GDM1 (cell line): Measurements from ENCODE around the gene VPS26C.
"Not testable (repeated sequence)": the region's sequence is repeated elsewhere in the genome, so short reads cannot be mapped to it uniquely, and the experiment has no call there.

Experiments
- DNase-seq: peaks from one replicate; lab custom pipeline; 2025; lab: John Stamatoyannopoulos, UW

The VPS26C gene

DNA sequence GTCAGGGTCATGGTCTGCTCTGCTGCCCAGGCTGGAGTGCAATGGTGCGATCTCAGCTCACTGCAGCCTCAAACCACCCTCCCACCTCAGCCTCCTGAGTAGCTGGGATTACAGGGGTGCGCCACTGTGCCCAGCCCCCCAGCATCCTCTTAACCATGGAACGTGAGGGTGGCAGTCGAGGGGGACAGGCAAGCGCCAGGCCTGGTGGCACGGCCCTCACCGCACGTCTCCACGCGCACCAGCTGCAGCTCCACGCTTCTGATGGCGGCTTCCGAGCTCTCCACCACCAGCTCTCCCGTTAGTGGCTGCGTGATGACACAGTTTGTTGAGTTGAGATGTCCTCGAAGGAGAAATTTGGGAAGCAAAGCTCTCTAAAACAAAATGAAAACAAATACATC lies 39.1 kb downstream of the VPS26C start:
- DNase-seq, result no peak

DNA sequence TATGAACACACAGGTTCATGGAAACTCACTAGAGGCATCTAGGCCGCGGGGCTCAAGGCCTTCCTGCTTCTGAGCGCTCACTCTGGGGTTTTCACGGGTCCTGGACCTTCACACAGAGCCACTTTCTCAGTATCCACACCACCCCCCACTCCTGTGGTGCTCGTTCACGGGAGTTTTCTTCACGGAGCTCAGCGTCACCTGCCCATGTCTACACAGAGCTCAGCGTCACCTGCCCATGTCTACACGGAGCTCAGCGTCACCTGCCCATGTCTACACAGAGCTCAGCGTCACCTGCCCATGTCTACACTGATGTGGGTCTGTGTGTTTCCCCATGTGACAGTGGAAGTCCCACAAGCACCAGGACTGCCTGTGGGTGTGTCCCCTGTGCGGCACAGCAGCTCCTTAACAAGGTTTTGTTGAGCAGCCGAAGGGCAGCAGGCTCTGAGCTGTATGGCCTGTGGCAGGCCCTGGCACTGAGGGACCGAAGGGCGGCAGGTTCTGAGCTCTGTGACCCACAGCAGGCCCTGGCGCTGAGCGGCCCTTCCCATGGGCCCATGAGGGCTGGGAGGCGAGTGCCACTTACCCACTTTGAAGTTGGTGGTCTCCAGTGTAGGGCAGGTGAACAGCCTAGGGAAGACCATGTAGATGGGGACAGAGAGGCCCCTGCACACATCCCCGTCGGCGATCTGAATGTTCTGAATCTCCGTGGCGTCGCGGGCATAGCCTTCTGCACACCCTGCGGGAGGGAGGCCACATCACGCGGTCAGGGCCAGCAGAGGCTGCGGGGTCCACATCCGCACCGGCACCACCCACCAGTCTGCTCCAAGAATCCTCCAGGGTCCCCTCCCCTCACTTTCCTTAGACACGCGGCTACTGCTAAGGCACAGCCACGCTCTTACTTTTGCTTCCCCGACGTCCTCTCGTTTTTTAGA lies 39.8 kb downstream of the VPS26C start:
- no peak for DNase-seq

DNA sequence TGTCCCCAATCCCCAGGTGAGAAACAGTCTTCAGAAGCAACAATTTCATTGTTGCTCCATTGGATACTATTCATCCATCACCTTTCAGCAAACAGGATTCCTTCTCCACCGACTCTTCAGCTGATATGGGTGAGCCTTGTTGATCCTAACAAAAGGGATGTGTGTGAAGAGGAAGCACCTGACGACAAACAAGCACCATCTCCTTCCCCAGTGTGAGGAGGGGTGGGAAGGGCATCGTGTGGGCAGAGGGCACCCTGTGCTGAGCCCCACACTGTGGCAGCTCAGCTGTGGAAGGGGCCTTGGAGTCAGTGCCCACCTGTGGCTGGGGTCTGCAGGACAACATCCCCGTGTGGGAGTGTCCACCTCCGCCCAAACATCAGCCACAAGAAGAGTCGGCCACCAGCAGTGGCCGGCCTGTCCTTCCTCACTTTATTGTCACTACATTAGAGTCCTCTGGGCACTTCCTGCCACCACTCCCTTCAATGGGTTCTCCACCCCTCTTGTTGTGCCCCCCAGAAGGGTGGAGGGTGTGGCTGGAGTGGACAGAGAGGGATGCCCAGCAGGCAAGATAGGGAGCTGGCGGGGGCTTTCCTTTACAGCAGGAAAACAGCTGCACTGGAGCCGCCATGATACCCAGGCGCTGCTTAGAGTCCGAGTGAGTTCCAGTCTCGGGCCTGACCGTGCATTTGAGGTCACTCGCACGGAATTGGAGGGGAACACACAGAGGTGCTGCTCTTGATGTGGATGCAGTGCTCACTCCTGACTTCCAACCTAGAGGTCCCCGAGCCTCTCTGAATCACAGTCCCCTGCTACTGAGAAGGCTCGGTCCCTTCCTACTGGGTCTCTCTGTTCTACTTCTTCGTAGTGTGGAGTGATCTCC lies 40.9 kb downstream of the VPS26C start:
- no peak for DNase-seq

DNA sequence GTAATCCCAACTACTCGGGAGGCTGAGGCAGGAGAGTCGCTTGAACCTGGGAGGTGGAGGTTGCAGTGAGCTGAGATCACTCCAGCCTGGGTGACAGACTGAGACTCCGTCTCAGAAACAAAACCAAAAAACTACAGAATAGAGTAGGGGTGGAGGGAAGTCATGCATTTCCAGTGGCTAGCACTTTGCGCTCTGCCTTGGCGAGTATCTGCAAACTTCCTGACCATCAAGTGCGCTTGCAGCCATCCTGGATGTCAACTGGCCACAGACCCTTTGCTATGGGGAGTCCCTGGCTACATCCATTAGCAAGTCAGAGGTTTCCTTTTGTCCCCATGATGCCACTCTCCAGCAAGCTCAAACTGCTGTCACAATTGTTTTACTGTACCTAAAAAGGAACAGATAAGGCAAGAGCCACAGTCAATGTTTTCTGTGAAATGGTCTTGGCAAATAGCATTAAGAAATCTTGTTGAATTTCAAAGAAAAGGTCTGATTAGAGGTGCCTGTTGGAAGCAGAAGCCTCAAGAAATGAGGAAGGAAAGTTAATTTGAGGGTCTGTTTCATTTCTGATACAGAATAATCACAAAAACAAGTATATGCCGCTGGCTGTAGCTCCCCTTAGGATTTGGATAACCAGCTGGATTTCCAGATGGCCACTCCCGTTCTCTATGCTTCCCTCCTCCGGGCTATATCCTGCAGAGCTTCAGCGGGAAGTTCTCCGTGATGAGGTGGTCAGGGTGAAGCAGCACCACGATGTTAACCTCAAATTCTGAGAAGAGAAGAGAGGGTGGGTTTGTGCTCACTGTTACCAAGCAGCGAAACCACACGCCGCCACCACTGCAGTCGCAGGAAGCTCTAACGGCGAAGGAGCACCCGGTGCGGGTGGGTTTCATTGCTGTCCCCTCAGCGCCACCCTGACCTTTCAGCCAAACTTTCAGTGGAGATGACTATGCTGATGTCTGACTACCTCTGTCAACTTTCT lies 42.0 kb downstream of the VPS26C start:
- DNase-seq, result peak; percentile 76

DNA sequence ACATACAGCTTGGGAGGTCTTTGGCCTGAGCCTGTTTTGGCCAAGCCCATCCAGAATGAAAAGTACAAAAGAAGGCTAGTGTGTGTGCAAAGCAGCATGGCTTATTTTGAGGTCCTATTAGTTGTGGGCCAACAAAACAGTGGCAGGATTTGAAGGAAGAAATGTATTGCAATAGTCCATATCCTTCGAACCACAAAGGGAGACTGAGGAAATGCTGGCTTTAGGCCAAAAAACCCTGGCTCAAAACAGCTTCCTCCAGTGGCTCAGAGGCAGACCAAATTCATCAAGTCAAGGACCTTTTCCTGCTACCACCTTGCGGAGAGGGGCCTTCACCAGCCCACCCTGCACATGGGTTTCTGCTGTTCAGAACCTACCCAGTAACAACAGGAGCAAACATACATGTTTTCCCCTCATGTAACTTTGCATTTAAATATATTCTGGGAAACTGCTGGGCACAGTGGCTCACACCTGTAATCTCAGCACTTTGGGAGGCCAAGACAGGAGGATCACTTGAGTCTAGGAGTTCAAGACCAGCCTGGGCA lies 43.3 kb downstream of the VPS26C start:
- DNase-seq, result no peak

DNA sequence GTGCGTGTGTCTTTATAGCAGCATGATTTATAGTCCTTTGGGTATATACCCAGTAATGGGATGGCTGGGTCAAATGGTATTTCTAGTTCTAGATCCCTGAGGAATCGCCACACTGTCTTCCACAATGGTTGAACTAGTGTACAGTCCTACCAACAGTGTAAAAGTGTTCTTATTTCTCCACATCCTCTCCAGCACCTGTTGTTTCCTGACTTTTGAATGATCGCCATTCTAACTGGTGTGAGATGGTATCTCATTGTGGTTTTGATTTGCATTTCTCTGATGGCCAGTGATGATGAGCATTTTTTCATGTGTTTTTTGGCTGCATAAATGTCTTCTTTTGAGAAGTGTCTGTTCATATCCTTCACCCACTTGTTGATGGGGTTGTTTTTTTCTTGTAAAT lies 44.9 kb downstream of the VPS26C start:
- not testable (repeated sequence) for DNase-seq

DNA sequence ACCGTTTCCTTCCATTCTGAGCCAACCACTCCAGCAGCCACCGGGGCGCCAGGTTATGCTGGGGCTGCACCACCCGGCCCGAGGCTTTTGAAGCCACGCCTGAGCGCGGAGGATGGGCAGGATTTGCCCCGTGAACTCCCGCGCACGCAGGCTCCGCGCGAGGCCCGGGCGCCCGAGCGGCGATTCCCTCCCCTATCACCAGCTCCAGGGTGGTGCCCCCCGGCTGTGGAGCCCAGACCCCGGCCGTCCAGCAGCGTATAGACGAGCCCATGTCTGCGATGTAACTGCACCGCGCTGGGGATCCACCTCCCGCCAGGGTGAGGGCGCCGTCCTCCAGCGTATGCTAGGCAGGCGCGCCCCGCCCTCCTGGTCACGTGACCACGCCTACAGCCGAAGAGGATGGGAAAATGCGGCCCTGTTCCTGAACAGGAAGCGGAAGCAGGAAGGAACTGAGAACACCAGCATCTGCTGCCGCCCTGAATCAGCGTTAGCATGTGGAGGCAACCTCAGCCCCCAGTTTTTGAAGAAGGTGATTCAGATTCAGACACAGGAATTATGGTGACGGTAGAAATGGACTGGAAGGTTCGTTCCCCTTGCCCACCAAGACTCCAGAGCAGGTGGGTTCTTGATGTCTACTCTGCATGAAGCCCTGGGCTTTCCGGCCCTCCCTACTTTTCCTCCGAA lies 46.0 kb downstream of the VPS26C start:
- DNase-seq, result peak; percentile 94

DNA sequence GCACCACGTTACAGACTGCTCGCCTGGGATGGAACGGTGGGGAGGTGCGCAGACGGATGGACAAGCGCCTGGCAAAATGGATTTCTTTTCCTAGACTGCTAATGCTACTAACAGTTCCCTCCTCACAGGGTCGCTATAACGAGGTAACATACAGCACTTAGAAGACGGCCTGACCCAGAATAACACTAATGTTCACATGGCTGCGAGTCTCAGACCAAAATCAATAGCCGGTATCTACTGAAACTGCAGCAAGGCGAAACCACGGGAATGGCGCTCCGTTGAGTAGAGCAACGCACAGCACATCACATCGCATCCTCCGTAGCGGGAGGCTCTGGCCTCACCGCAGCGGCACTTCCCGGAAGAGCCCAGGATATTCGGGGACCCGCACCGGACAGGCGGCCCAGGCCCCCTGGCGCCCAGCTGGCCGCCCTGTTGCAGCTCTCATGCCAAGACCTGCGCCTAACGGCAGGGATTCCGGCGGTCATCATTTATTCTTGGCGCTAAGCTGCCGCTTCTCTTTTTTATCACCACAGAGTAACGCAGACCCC lies 46.6 kb downstream of the VPS26C start:
- DNase-seq, result peak; percentile 61

GRCh38 chr21:37219761-37220432 lies 47.2 kb downstream of the VPS26C start:
- DNase-seq, result no peak

- DNase-seq, result no peak
Measured at GRCh38 chr21:37214952-37215351, 52.2 kb downstream of the VPS26C start.

GRCh38 chr21:37210799-37211198 lies 56.3 kb downstream of the VPS26C start:
- no peak for DNase-seq

GRCh38 chr21:37210130-37210529 lies 57.0 kb downstream of the VPS26C start:
- DNase-seq, result no peak

DNA sequence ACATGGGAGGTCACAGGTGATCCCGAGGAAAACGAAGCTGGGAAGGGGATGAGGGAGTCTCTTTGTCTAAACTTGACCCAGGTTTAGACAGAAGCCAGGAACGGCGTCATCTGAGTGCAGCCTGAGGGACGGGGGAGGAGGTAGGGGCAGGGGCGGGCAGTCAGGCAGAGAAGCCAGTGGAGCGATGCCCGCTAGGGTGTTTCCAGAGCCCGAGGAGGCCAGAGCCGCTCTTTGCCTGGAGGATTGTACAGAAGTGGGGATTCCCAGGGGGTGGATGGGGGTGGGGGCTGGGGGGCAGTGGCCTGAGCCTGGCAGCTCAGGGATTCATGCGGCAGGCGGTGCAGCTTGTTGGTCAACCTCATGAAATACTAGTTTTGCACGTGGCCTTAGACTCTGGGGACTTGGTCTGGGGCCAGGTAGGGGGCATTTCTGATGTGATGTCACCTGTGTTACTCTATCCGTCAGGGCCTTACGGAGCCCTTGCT lies 58.4 kb downstream of the VPS26C start:
- DNase-seq, result no peak

DNA sequence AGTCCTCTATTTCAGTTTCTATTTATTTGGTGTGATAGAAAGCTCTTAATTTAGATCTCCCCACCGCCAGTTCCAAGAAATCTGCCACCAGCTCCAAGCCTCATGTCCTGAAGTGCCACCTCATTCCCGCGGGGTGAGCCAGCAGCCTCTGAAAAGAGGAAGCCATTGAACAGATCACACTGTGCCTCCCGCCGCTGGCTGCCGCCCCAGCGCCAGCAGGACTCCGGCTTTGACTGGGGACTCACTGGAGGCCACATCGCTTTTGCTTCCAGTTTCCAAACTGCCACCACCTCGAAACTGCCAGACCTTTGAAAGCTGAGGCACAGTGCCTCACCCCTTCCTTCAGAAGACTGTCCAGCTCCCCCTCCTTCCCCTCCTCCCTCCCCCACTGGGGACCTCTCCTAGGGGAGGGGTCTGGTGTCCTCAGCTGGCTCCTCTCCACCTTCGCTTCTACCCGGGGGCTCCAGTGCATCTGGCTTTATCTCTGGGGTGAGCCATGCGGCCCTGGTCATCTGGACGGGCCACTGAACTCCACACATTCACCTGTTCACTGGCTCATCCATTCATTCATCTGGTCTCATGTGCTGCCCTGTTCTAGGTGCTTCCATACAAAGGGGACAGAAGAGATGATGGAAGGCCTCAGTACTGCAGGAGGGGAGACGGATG lies 58.9 kb downstream of the VPS26C start:
- DNase-seq, result peak; percentile 74

- DNase-seq, result no peak
Measured at GRCh38 chr21:37207441-37208009, 59.6 kb downstream of the VPS26C start.

DNA sequence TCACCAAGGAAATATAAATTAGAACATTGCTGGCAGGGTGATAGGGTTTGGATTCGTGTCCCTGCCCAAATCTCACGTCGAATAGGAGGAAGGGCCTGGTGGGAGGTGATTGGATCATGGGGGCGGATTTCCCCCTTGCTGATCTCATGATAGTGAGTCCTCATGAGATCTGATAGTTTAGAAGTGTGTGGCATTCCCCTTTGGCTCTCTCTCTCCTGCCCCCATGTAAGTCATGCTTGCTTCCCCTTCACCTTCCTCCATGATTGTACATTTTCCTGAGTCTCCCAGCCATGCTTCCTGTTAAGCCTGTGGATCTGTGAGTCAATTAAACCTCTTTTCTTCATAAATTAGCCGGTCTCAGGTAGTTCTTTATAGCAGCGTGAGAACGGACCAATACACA lies 60.6 kb downstream of the VPS26C start:
- DNase-seq, result no peak

GRCh38 chr21:37204580-37204979 lies 62.6 kb downstream of the VPS26C start:
- no peak for DNase-seq

DNA sequence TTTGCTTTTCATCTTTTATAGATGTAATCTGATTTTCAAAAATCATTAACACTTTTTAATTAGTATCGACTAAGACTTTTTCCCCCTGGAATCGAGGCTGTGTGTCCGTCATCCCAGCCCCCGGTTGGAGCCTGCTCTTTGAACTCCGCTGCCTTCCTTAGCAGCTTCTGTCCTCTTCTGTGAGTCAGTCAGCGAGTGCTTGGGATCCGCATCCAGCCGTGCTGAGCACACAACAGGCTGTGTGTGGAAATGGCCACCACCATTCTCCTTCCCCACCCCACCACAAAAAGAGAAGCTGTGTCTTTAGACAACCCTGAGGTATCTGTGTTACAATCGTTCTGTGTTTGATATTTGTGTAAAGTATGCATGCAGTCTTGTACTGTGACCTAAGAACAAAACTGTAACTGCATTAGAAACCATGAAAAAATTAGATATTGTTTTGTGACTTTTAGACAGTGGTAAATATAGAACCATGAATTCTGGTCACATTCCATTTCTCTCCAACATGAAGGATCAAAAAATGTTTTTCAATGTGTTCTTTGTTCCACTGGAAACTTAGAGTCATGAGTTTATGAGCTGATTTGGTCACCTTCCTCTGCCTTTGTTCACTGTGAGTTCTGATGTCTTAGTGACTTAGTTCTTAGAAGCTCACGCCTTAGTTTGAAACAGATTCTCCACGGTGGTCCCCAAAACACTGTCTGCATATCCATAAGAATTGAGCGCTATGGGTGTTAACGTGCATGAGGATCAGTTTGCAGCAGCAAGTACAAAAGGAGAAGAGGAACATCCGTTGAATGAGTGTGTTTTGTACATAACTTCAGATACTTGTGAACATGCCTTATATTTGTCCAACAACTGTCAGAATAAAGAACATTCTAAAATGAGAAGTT lies 64.7 kb downstream of the VPS26C start:
- DNase-seq, result no peak
